ENCODE data around the gene SLC17A2.
"Not testable (repeated sequence)": the region's sequence is repeated elsewhere in the genome, so short reads cannot be mapped to it uniquely, and the experiment has no call there.

Gene SLC17A2

DNA sequence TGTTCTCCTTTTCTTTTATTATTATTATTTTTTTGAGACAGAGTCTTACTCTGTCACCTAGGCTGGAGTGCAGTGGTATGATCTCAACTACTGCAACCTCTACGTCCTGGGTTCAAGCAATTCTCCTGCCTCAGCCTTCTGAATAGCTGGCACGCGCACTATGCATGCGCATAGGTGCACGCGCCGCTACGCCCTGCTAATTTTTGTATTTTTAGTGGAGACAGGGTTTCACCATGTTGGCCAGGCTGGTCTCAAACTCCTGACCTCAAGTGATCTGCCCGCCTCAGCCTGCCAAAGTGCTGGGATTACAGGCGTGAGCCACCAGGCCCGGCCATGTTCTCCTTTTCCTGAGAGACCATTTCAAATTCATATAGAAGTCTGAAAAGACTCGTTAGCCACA is 706 bp downstream of the SLC17A2 start:
- H3K9ac ChIP-seq (ENCODE audit: low read depth, low read length); H3K27me3 ChIP-seq (ENCODE audit: control insufficient read depth, insufficient read depth, low read length); H3K9me3 ChIP-seq (ENCODE audit: control insufficient read depth, insufficient read depth, low read length); H3K36me3 ChIP-seq (ENCODE audit: control insufficient read depth, insufficient read depth, low read length); H3K4me1 ChIP-seq (ENCODE audit: control insufficient read depth, insufficient read depth, low read length); H3K4me3 ChIP-seq (ENCODE audit: low read depth, low read length): not testable (repeated sequence)

DNA sequence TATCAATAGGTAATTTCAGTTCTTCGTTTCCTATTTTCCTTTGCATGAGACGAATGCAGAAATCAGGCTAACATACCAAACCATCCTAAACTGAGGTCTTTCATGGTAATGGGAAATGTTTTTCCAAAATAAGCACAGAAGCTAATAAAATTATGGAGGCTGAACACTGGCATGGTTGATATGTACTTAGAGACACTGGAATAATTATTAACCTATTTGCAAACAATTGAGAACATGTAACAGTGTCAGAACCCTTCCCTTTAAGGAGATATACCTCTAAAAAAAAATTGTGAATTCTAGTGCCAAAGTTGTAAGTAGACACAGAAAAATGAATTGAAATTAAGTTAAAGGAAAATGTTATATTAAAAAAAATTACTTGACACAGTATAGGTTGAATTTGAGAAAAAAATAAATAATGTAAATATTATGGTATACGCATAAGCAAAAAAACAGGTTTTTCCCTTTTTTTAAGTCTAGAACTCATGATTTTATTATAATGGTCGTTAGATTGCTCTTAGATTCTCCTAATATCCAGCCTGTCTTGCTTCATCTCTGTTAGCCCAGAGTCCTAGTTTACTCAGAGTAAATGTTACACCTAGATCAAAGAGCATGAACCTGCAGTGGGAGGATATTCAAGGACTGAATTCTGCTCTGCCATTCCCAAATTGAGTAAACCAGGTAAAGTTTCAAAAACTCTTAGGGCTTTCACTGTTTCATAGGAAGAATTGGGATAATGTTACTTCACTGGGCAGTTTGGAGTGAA is 1.7 kb downstream of the SLC17A2 start:
- Histone ChIP-seq H3K4me1 (ENCODE audit: control insufficient read depth, insufficient read depth, low read length) (no peaks in the 10 kb centered on the region), H3K9ac (ENCODE audit: low read depth, low read length) (no peak overlapping the region), H3K9me3 (ENCODE audit: control insufficient read depth, insufficient read depth, low read length) (no peaks in the 10 kb centered on the region), H3K27me3 (ENCODE audit: control insufficient read depth, insufficient read depth, low read length) (no peaks in the 10 kb centered on the region), H3K4me3 (ENCODE audit: low read depth, low read length) (no peak overlapping the region), H3K36me3 (ENCODE audit: control insufficient read depth, insufficient read depth, low read length) (no peaks in the 10 kb centered on the region)

DNA sequence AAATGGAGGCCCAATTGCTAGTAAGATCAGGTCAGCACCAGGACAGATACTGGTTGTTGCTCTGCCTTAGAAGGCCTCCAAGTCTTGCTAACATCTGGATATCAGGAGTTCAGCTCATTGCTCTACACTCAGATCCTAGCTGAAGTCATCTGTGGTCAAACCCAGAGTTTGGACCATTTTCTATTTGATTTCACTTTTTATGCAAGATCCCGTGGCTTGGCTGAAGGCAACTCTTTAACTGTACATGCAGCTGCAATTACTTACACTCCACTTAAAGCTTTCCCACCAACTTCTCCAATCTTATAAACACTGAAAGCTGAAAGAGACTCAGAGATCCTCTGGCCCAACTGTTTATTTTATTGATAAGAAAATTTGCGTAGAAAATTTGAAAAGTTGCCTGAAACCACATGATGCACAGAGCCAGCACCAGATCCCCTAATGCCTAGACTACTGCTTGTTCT is 2.7 kb downstream of the SLC17A2 start:
- Histone ChIP-seq H3K4me1 (ENCODE audit: control insufficient read depth, insufficient read depth, low read length) (no peaks in the 10 kb centered on the region), H3K9ac (ENCODE audit: low read depth, low read length) (no peak overlapping the region), H3K27me3 (ENCODE audit: control insufficient read depth, insufficient read depth, low read length) (no peaks in the 10 kb centered on the region), H3K9me3 (ENCODE audit: control insufficient read depth, insufficient read depth, low read length) (no peaks in the 10 kb centered on the region), H3K36me3 (ENCODE audit: control insufficient read depth, insufficient read depth, low read length) (no peaks in the 10 kb centered on the region), H3K4me3 (ENCODE audit: low read depth, low read length) (no peak overlapping the region)

DNA sequence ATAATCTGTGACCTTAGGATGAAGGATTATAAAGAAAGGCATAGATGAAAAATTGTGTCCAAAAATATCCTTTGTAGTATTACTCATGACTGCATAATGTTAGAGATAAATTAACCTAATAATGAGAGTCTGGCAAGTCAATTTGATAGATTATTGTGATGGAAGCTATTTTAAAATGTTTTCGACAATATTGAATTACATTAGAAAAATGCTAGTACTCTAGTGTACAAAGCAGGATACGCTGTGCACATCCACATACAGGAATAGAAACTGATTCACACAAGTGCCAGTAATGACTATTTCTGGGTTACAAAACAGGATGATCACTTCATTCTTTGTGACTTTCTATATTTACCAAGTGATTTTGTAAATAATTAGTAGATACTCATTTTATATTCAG is 3.3 kb downstream of the SLC17A2 start:
- no peaks in the 10 kb centered on the region for H3K27me3 ChIP-seq (ENCODE audit: control insufficient read depth, insufficient read depth, low read length)
- no peaks in the 10 kb centered on the region for H3K4me1 ChIP-seq (ENCODE audit: control insufficient read depth, insufficient read depth, low read length)
- H3K9ac ChIP-seq (ENCODE audit: low read depth, low read length) = no peak overlapping the region
- H3K9me3 ChIP-seq (ENCODE audit: control insufficient read depth, insufficient read depth, low read length) = no peaks in the 10 kb centered on the region
- H3K4me3 ChIP-seq (ENCODE audit: low read depth, low read length) = no peak overlapping the region
- H3K36me3 ChIP-seq (ENCODE audit: control insufficient read depth, insufficient read depth, low read length) = no peaks in the 10 kb centered on the region

DNA sequence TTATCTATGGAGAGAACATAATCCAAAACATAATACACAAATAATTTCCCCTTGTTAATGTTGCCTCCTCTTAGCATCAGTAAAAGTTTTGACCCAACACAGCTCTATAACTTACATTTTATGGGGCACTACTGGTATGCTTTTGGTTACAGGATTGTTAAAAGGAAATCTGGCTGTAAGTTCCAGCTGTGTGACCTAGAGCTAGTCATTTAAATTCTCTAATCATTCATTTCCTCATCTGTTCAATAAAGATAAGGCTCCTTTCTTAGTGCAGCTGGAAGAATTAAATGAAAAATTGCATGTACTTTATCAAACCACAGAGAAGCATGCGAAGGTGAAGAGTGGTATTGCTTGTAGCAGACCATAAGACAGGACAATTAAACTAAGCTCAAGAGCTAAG is 4.6 kb downstream of the SLC17A2 start:
- Histone ChIP-seq H3K4me3 (ENCODE audit: low read depth, low read length) (no peak overlapping the region), H3K4me1 (ENCODE audit: control insufficient read depth, insufficient read depth, low read length) (no peaks in the 10 kb centered on the region), H3K9me3 (ENCODE audit: control insufficient read depth, insufficient read depth, low read length) (no peaks in the 10 kb centered on the region), H3K27me3 (ENCODE audit: control insufficient read depth, insufficient read depth, low read length) (no peaks in the 10 kb centered on the region), H3K36me3 (ENCODE audit: control insufficient read depth, insufficient read depth, low read length) (no peaks in the 10 kb centered on the region), H3K9ac (ENCODE audit: low read depth, low read length) (no peak overlapping the region)

DNA sequence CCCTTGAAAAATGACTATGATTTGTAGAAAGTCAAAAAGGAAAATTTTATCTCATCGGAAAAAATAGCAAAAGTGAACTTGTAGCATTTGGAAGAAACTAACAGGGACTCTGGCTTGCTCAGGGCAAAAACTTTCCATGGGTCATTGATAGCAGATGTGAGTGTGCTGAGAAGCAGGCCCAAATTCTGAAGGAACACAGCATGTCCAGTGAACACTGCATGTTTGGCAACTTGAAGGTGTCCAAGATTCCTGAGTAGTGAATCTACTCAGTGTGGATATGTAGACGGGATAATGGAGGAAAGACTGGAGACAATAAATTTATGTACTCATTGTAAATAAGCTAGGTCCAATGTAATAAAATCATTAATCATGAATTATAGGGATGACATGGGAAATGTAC is 8.2 kb downstream of the SLC17A2 start:
- no peaks in the 10 kb centered on the region for H3K36me3 ChIP-seq (ENCODE audit: control insufficient read depth, insufficient read depth, low read length)
- H3K9me3 ChIP-seq (ENCODE audit: control insufficient read depth, insufficient read depth, low read length) = no peaks in the 10 kb centered on the region
- no peaks in the 10 kb centered on the region for H3K27me3 ChIP-seq (ENCODE audit: control insufficient read depth, insufficient read depth, low read length)
- no peaks in the 10 kb centered on the region for H3K4me1 ChIP-seq (ENCODE audit: control insufficient read depth, insufficient read depth, low read length)
- no peak overlapping the region for H3K9ac ChIP-seq (ENCODE audit: low read depth, low read length)
- H3K4me3 ChIP-seq (ENCODE audit: low read depth, low read length) = no peak overlapping the region

DNA sequence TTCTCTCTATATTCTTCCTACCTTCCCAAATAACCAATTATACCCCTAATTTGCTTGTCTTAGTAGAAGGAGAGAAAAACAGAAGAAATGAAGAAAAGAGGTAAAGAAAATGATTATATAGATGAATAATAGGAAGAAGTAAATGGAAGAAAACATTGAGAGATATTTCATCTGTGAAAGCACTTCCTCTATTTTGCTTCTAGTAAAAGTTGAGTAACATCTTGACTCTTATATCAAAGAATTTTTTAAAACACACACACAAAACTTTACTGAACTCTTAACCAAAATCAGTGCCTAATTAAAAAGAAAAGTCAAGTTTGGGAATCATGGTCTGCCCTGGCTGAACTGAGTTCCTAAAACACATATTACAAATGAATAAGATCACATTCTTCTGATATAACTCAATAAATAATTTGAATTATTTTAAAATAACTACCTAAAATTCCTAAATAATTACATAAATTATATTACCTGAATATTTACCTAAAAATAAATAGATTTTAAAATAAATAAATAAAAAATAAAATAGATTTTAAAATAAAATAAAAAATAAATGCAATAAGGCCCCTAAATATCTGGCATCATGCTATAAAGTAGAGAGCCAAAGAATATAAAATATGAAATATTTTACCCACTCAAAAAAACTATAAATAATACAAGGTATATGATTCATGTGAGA is 8.8 kb downstream of the SLC17A2 start:
- H3K4me3 ChIP-seq (ENCODE audit: low read depth, low read length) = no peak overlapping the region
- no peaks in the 10 kb centered on the region for H3K36me3 ChIP-seq (ENCODE audit: control insufficient read depth, insufficient read depth, low read length)
- no peak overlapping the region for H3K9ac ChIP-seq (ENCODE audit: low read depth, low read length)
- no peaks in the 10 kb centered on the region for H3K9me3 ChIP-seq (ENCODE audit: control insufficient read depth, insufficient read depth, low read length)
- H3K27me3 ChIP-seq (ENCODE audit: control insufficient read depth, insufficient read depth, low read length) = no peaks in the 10 kb centered on the region
- no peaks in the 10 kb centered on the region for H3K4me1 ChIP-seq (ENCODE audit: control insufficient read depth, insufficient read depth, low read length)

DNA sequence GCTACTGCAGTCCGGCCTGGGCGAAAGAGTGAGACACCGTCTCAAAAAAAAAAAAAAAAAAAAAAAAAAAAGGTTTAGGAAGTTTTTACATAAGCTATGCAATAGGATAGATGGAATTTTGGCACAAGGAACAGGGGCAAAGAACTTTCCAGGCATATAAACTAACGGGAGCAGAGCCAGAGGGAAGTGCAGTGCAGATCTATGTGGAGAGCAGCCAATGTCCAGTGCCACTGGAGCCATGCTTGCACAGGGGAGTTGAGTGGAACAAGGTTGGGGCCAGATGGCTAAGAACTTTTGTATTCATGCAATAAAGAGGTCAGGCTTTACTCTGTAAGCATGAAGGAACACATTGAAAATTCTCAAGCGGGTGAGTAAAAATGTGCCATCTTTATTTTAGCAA is 10.8 kb downstream of the SLC17A2 start:
- no peak overlapping the region for H3K4me3 ChIP-seq (ENCODE audit: low read depth, low read length)
- H3K9ac ChIP-seq (ENCODE audit: low read depth, low read length) = no peak overlapping the region
- H3K9me3 ChIP-seq (ENCODE audit: control insufficient read depth, insufficient read depth, low read length) = no peaks in the 10 kb centered on the region
- H3K27me3 ChIP-seq (ENCODE audit: control insufficient read depth, insufficient read depth, low read length) = no peaks in the 10 kb centered on the region
- H3K4me1 ChIP-seq (ENCODE audit: control insufficient read depth, insufficient read depth, low read length) = no peaks in the 10 kb centered on the region
- no peaks in the 10 kb centered on the region for H3K36me3 ChIP-seq (ENCODE audit: control insufficient read depth, insufficient read depth, low read length)

DNA sequence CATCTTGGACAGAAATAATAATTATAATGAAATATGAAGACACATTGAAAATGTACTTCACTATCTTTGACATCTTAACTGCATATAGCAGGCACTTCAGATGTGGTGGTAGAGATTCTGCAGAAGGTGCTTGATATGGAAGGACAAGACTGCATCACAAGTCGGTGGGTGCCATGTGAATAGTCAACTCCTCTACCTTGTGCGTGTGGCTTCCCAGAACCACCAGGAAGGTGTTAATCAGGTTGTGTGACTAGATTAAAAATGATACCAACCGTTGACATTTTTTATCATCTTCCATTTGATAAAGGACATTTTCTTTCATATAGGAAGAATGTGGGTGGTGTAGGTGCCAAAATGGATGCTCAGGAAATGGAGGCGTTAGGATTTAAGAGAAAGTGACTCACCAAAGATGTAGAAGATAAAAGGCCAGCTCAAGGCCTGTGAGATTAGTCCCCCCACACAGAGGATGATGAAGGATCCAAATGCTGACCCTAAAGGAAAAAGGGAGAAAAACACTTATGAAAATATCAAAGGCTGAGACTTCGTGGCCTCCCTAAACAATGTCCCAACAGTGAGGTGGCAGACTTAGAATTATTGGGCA is 12.3 kb downstream of the SLC17A2 start:
- H3K9me3 ChIP-seq (ENCODE audit: control insufficient read depth, insufficient read depth, low read length) = no peaks in the 10 kb centered on the region
- H3K4me3 ChIP-seq (ENCODE audit: low read depth, low read length) = no peak overlapping the region
- H3K36me3 ChIP-seq (ENCODE audit: control insufficient read depth, insufficient read depth, low read length) = no peaks in the 10 kb centered on the region
- no peaks in the 10 kb centered on the region for H3K4me1 ChIP-seq (ENCODE audit: control insufficient read depth, insufficient read depth, low read length)
- no peaks in the 10 kb centered on the region for H3K27me3 ChIP-seq (ENCODE audit: control insufficient read depth, insufficient read depth, low read length)
- no peak overlapping the region for H3K9ac ChIP-seq (ENCODE audit: low read depth, low read length)

DNA sequence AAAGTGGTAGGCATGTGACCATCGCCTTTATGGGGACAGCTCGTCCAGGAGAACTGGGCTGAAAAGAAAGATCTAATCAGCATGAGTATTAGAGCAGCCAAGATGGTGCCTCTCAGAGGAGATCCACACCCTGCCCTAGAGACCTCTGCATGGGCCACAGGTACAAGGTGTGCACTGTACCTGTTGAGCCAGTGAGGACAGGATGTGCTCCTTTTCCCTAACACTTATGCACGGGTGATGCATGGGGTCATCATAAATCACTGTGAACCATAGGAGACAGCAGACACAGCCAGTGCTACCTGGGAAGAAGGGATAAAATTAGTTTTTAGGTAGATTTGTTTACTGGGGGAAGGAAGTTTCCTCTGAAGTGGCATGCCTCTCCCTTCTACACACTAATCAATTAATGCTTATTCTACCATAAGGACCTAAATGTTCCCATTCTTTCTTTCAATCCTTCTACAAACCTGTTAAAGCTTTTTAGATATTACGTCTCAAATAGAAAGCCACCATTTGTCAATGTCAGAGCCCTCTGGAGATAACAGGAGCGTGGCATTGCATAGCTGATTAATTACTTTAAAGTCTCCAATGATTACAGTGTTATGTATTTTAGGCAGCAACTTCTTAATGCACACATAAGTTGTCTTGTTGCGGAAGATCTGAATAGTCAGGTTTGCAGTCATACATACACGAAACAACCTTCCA is 13.6 kb downstream of the SLC17A2 start:
- Histone ChIP-seq H3K36me3 (ENCODE audit: control insufficient read depth, insufficient read depth, low read length) (no peaks in the 10 kb centered on the region), H3K4me1 (ENCODE audit: control insufficient read depth, insufficient read depth, low read length) (no peaks in the 10 kb centered on the region), H3K27me3 (ENCODE audit: control insufficient read depth, insufficient read depth, low read length) (no peaks in the 10 kb centered on the region), H3K9me3 (ENCODE audit: control insufficient read depth, insufficient read depth, low read length) (no peaks in the 10 kb centered on the region), H3K9ac (ENCODE audit: low read depth, low read length) (no peak overlapping the region), H3K4me3 (ENCODE audit: low read depth, low read length) (no peak overlapping the region)

DNA sequence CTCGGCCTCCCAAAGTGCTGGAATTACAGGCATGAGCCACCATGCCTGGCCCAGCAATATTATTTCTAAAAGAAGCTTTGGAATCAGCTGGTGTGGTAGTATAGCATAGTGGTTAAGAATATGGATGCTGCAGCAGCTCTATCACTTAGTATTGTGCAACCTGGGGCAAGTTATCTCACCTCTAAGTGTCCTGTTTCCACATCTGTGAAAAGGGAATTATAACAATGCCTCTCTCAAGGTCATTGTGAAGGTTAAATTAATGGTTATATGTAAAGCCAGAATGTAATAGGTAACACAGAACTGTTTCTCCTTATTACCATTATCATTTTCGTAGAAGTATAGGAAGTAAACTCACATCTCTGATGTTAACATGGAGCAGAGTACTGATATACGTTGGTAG is 14.2 kb downstream of the SLC17A2 start:
- H3K9ac ChIP-seq (ENCODE audit: low read depth, low read length) = no peak overlapping the region
- H3K4me3 ChIP-seq (ENCODE audit: low read depth, low read length) = no peak overlapping the region
- no peaks in the 10 kb centered on the region for H3K9me3 ChIP-seq (ENCODE audit: control insufficient read depth, insufficient read depth, low read length)
- no peaks in the 10 kb centered on the region for H3K4me1 ChIP-seq (ENCODE audit: control insufficient read depth, insufficient read depth, low read length)
- H3K27me3 ChIP-seq (ENCODE audit: control insufficient read depth, insufficient read depth, low read length) = no peaks in the 10 kb centered on the region
- H3K36me3 ChIP-seq (ENCODE audit: control insufficient read depth, insufficient read depth, low read length) = no peaks in the 10 kb centered on the region
